NCI-H2227 (cell line): Measurements from ENCODE around the gene HPCA.
"Not testable (repeated sequence)": the region's sequence is repeated elsewhere in the genome, so short reads cannot be mapped to it uniquely, and the experiment has no call there.

Experiments used
- DNase-seq: peaks from one replicate; lab custom pipeline; 2025; ENCODE audit not compliant: unreplicated experiment; lab: John Stamatoyannopoulos, UW

The HPCA gene

DNA sequence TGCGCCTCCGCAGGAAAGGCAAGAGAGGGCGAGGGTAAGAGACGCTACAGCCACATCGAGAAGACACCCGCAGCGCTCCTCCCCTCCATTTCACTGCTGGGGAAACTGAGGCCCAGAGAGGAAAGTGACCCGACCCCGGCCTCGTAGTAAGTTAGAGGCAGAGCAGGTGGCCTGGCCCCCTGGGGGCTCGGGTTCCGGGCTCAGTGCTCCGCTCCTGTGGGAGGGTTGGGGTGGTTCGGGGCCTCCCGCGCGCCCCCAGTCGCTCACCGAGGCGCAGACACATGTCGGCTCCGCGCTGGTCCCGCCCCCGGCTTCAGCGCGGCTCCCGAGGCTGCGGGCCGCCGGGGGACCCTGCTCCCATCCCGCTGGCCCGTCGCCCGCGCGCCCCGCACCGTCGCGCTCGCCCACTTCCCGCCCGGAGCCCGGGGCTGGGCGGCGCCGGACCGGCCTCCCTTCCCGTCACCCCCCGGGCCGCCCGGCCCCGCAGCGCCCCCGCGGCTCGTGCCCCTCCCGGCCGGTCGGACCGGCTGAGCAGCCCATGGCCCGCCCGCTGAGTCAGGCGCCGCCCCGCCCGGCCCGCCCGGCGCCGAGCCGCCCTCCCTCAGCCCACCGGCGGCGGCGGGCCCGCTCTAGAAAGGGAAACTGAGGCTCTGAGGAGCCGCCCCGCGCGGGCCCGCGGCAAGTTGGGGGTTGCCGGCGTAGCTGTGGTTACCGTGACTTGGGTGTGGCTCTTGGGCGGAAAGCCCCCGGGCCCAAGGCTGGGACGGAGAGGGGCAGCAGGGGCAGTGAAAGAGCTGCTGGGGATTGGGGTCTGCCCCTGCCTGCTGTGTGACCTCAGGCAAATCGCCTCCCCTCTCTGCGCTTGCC lies 14.9 kb downstream of the HPCA start, which contains the start of gene TMEM54:
Gene TMEM54, minus strand, starts transcription at position 434 of the 867 bp plus-strand sequence. Its CDS starts 151 bp downstream, at position 283.
- DNase-seq: peak; percentile 69

DNA sequence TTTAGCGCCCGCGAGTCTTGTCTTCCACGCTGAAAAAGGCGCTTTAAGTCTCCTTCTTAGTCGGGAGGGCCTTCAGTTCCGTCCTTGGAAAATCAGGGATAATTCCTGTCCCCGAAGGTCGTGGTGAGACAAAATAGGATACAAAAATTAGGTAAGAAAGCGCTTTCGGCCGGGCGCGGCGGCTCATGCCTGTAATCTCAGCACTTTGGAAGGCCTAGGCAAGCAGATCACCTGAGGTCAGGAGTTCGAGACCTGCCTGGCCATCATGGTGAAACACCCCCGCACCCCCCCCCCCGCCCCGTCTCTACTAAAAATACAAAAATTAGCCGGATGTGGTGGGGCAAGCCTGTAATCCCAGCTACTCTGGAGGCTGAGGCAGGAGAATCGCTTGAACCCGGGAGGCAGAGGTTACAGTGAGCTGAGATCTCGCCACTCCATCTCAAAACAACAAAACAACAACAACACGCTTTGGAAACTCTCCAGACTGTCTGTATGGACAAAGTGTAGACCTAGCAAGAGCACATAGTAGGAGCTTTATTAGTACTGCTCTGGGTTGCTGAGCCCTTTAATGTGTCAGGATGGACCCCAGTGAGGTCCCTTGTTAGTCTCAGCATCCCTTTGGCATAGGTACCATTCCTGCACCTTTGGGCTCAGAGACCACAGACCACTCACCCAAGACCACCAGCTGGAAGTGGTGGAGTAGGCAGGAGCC lies 15.7 kb downstream of the HPCA start:
- DNase-seq: no peak

DNA sequence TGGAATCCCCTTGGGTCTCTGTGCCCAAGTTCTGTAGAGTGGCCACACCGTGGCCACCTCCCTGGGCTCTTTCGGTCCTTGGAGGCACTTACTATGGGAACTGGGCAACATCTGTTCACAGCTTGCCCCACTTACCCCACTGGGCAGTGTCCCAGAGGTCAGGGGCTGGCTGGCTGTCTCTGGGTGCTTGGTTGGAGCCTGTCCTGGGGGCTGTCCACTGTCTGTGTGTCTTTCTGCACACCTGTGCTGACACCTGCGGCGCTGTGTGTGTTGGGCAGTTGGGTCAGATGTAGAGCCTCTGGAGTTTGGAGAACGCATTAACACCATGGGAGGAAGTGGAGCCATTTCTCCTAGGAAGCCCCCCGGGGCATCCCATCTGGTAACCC lies 16.2 kb downstream of the HPCA start:
- DNase-seq: no peak

DNA sequence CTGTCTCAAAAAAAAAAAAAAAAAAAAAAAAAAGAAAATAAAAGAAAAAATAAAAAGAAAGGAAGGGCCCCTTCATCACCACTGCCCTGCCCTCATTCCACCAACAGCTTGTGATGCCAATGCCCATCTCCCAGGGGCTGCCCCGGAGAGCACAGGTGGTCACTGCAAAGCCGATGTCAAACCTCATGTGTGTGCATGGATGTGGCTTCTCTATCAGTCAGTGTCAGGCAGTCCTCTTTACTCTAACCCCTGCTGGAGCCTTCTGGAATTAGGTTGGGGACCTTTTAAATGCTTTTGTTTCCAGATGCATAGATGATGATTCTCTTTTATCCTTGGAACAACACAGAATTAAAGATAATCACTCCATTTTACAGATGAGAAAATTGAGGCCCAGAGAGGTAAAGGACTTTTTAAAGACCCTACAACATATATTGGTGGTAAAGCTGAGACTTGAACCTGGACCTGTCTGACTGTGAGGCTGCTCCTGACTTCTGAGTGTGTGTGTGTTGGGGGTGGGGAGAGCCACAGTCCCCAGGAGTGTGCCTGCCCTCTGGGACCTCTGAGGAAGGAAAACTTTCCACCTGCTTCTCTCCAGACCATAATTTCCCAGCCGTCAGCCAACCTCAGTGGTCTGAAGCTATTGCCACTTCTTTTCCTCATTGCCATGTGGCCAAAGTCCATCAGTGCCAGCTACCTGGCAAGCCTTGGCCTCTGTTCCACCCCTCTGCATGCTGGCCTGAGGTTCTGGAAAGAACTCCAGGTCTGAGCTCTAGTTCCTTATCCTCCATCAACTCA lies 17.9 kb downstream of the HPCA start:
- DNase-seq: no peak

DNA sequence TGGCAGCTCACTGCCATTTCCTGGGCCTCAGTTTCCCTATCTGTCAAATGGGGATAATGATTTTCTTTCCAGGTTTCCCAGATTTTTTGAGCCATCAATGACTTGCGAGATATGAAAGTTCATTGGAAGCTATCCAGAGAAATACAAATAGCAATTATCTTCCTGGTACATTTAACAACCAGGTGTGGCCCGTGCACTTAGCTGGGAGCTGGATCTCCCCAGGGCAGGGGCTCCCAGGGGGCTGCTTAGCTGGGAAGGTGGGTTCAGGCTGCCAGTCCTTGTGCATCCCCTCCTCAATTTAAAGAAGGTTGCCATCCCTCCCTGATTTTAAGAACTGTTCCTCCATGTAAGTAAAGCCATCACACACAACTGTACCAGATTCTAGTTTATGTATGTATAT lies 18.5 kb downstream of the HPCA start:
- no peak for DNase-seq

DNA sequence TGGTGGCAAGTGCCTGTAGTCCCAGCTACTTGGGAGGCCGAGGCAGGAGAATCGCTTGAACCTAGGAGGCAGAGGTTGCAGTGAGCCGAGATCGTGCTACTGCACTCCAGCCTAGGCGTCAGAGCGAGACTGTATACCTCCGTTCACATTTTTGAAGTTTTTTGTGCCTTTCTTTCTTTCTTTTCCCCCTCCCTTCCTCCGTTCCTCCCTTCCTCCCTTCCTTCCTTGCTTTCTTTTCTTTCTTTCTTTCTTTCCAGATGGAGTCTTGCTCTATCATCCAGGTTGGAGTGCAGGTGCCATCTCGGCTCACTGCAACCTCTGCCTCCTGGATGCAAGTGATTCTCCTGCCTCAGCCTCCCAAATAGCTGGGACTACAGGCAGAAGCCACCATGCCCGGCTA lies 19.3 kb downstream of the HPCA start:
- not testable (repeated sequence) for DNase-seq

DNA sequence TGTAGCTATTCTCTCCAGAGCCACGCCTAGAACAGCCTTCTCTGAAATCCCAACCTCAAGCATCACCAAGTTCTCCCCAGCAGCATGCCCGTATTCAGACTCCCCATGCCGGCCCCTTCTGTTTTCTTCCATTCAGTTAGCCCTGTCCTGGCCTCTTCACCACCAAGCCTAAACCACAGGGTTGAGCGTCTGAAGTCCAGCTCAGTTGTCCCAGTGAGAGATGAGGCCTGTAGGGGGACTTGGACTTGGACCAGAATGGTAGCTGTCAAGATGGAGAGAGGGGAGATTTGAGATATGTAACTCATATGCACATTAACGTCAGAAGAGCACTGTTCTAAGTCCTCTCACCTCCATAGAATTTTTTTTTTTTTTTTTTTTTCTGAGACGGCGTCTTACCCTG lies 20.4 kb downstream of the HPCA start:
- no peak for DNase-seq

DNA sequence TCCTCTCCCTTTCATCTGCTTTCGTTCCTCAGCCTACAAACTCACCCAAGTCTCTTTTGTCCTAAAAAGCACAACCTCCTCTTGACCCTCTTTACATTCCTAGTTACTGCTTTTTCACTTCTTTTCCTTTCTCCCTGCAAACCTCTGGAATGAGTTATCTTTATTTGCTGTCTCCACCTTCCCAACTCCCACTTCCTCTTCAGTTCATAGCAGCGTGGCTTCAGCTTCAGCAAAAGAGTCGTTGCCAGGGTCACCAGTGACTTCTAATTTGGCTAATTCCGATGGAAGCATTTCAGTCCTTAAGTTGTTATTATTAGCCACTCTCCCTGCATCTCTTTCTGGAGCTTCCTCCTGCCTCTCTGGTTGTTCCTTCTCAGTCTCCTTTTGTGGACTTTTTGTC lies 21.1 kb downstream of the HPCA start:
- DNase-seq: peak; percentile 31

DNA sequence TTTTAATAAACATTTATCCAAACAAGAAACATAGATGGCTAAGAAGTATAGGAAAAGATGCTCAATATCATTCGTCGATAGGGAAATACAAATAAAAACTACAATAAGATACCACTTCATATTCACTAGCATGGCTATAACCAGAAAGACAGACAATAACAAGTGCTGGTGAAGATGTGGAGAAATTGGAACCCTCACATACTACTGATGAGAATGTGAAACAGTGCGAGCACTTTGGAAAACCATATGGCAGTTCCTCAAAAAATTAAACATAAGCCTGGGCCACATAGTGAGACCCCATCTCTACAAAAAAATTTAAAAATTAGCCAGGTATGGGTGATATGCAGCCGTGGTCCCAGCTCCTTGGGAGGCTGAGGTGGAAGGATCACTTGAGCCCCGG lies 24.0 kb downstream of the HPCA start:
- DNase-seq: no peak

DNA sequence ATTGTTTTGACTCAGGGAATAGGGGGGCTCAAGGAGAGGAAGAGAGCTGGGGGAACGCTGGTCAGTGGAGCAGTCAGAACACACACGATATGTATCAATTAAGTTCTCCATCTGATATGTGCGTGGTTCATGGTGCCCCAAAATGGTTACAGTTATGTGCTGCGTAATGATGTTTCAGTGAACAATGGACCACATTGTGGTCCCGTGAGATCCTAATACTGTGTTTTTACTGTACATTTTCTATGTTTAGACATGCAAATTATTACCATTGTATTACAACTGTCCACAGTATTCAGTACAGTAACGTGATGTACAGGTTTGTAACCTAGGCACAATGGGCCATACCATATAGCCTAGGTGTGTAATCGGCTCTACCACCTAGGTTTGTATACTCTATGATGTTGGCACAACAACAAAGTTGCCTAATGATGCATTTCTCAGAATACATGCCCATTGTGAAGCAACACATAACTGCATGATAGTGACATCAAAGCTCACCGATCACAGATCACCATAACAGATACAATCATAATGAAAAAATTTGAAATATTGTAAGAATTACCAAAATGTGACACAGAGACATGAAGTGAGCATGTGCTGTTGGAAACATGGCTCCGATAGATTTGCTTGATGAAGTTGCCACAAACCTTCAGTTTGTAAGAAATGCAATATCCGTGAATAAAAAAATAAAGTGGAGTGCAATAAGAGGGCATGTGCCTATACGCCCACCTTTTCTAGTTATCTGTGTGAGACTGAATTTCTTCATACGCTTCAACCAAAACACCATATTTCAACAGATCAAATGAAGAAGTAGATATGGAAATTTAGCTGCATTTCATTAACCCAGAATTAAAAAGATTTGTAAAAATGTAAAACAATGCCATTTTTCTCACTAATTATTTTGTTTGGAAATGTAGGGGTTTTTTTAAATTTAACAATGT lies 29.7 kb downstream of the HPCA start:
- no peak for DNase-seq

DNA sequence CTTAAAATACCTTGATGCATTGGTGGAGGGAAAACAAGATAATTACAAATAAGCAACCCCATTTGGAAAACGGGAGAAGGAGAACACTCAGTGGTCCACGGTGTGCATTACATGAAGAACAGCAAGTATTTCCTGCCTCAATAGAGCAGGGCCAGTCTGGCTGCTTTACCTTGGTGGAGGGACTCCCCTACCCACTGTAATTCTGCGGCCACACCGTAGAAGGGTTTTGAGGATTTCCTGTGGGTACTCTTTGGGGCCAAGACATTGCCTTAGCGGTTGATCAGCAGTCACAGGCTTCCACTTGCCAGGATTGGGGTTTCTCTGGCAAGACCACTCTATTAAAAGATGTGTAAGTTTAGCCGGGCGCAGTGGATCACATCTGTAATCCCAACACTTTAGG lies 31.2 kb downstream of the HPCA start:
- DNase-seq: no peak

DNA sequence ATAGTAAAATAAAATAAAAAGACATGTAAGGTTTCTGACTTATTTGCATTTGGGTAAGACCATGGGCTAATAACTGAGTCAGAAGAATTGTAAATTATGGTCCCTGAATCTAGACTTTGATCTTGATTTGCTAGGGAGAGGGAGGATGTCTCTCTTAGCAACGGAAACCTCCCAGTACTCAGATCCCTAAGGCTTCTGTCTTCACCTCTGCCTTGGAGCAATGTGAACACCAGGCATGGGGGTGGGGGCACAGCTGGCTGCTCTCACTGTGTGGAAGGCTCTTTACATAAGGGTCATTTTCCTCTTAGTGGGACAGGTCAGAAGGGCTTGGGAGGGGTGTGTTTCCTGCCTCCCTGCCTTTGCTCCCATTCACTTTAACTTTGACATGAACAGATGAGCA lies 31.9 kb downstream of the HPCA start:
- peak; percentile 51 for DNase-seq

DNA sequence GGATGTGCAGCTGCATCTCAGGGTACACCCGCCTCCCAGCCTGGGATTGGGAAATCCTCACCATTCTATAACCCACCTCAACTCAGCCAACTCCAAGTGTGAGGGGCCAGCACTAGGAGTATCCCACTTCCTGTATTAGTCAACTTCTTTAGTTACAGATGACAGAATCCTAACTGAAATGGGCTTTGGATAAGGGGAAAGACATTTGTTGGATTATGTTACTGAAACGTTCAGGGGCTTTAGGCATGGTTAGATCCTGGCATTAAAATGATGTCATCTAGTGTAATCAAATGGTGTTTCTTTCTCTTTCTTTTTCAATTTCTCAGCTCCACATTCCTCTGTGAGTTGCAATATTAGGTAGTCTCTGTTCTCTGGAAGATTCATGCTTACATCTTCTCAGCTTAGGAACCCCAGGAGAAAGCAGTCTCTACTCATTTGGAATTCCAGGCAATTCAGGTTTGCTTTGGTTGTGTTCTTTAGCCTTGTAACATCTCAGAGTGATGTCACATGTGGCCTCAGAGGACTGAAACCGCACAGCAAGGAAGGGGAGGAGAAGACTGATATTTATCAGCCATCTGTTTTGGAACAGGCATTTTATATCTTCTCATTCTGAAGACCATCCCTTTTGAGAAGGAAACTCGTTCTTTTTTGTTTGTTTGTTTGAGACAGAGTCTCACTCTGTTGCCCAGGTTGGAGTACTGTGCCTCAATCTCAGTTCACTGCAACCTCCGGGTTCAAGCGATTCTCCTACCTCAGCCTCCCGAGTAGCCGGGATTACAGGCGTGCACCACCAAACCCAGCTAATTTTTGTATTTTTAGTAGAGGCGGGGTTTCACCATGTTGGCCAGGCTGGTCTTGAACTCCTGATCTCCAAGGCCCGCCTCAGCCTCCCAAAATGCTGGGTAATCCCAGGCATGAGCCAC lies 33.8 kb downstream of the HPCA start:
- no peak for DNase-seq

DNA sequence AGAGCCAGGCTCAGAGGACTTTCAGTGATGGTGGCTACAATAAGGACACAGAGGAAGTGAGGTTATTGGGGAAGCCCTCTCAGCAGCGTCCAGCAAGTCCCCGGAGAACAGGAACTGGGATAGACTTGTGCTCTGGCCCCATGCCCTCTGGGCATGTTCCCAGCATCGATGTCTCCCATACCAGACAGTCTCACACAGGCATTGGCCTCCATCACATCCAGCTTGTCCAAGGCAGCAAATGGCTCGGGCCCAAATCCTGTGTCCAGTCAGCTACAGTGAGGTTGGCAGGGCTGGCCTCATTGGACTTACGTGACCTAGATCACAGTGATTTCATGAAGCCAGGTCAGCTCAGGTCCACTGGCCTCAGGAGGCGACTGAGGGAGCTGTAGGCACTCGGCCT lies 34.5 kb downstream of the HPCA start:
- no peak for DNase-seq

DNA sequence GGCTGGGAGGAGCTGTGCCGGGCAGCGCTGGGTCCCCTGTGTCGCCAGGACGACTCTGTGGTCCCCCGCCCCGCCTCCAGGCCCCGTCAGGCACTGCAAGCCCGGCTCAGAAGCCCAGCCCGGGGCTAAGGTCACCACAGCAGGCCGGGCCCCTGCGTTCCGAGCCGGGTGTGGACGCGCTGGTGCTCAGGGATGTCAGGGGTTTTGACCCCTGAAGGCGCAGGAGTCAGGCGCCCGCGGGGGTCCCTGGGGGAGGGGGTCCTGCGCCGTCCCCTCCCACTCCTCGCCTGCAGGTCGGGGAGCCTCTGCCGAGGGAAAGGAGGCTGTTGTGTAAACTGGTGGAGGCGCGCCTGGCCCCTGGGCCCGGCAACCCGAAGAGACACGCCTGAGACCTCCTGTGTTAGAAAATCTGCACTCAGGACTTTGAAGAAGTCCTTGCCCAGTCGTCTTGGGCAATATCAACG lies 38.6 kb downstream of the HPCA start:
- no peak for DNase-seq

DNA sequence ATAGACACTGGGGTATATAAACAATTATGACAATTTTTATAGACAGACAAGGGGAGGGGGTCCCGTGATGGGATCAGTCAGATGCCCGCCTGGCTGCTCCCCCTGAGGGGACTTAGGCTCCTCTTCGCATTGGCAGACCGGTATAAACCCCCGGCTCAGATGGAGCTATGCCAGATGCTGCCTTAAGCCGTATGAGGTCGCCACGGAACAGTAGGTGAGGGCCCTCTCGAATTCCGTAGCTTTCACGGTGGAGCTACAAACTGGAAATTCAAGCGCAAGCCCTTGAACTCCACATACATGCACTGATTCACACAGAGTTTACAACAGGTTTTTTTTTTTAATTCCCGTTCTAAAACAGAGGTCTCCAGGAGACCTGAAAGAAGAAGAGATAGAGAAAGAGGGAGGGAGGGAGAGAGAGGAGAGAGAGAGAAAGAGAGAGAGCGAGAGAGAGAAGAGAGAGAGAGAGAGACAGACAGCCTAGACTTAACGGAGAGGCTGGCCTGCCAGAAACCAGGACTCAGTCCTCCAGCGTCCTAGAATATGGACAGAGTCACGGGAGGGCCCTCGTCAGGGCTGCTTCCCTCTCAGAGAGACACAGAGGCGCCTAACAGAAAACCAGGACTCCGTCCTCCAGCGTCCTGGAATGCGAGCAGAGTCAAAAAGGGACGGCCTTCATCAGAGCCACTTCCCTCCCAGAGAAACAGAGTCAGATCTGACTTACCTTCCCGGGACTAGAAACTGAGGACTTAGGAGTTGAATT lies 39.3 kb downstream of the HPCA start:
- peak; percentile 30 for DNase-seq

DNA sequence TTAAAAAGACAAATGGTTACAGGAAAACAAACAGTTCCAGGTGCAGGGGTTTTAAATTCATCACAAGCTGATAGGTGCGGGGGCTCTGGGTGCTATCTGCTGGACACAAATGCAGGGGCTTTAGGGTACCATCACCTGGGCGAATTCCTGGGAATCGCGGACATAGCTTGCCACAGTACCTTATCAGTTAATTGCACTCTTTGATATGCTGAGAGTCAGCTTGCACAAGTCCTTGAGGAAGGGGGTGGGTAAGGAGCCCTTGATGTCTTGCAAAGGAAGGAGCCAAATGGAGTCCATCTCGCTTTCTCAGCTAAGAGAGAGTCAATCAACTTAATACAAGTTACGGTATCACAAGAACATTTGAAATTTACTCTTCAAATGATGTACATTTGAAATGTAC lies 40.3 kb downstream of the HPCA start:
- no peak for DNase-seq

DNA sequence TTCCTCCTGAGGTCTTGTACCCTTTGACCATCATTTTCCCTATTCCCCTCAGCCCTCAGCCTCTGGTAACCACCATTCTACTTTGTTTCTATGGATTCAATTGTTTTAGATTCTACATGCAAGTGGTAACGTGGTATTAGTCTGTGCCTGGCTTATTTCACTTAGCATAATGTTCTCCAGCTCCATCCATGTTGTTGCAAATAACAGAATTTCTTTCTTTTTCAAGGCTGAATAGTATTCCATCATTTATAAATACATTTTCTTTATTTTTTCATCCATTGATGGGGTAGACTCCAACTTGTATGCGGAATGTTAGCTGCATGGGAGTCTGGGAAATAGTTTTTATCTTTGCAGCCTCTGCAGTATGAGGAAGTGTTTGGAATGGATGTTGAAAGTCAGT lies 41.1 kb downstream of the HPCA start:
- DNase-seq: no peak

DNA sequence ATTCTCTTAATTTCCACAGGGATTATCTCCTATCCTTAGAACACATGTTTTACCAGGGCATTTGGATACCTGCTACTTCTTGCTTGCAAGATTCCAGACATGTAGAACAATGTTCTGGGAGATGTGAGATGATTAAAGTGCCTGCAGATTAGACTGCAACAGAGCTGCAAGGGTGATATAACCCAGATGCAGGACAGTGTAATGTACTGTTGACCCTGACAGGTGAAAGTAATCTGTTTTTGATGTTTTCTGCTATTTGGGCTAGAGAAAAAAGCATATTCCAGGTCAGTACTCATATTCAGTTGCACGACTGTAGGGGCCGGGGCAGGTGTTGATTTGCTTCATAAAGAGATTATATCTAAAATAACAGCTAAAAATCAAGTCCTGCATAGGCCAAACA lies 42.0 kb downstream of the HPCA start:
- no peak for DNase-seq
